ENCODE data around the gene IFT122. TPM values are rescaled to one million over a fixed set of nuclear protein-coding genes. Genes with fewer than 3 reads are reported as not detected.
A peak's percentile ranks its signal among the peaks of the same experiment; 100 is the strongest.
"Not testable (repeated sequence)": the region's sequence is repeated elsewhere in the genome, so short reads cannot be mapped to it uniquely, and the experiment has no call there.

The IFT122 gene
- total RNA-seq, 6 donors from 2014 or later, result 23.7 to 126 (median 29.1) TPM

GRCh38 chr3:129485721-129486663, 46.0 kb downstream of the IFT122 start:
- TF ChIP-seq CTCF (IDR thresholded peaks at IDR 0.05) (no peak), POLR2A (IDR thresholded peaks at IDR 0.05) (peak in 1 of 4 donors; percentile 55), EP300 (IDR thresholded peaks at IDR 0.05) (peak in 1 of 4 donors; percentile 44), POLR2AphosphoS5 (IDR thresholded peaks at IDR 0.05) (peak; percentile 76 to 77)
- Histone ChIP-seq H3K4me3 (no peak overlapping the region), H3K27ac (peak overlapping the region; percentile 73 to 81 (median 76)), H3K36me3 (peaks cover 0 to 40% (median 10%) of the 10 kb centered on the region in 4 donors), H3K9me3 (no peaks in the 10 kb centered on the region), H3K27me3 (no peaks in the 10 kb centered on the region), H3K4me1 (peaks cover 28 to 47% (median 40%) of the 10 kb centered on the region in 4 donors)
- 41 to 52% methylated on average over 11 of the region's 11 CpGs for WGBS, 2 donors
- peak; percentile 73 to 85 for ATAC-seq (ENCODE audit: low FRiP score in 2 of 2)
- peak in 1 of 2 donors; percentile 84 for DNase-seq

DNA sequence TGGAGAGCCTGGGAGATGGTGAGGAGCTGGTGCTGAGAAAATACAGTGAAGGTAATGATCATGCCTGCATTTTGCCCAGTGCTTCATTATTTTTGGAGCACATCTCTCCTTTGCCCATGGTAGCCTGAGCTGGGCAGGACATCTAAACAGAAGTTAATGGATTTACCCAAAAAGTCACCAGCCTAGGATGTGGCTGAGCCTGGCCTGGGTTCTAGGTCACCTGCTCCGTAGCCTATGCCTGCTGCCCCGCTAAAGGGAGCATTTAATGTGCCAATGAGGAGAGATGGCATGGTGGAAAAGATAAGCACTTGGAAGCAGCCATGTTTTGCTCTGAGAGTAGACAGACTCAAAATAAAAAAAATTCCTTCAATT, 46.6 kb downstream of the IFT122 start:
- ATAC-seq (ENCODE audit: low FRiP score in 2 of 2) (no peak), DNase-seq (no peak)
- Histone ChIP-seq H3K27ac (peak overlapping the region; percentile 73 to 81 (median 76)), H3K36me3 (peaks cover 0 to 36% (median 9%) of the 10 kb centered on the region in 4 donors), H3K27me3 (no peaks in the 10 kb centered on the region), H3K9me3 (no peaks in the 10 kb centered on the region), H3K4me3 (no peak overlapping the region), H3K4me1 (peaks cover 26 to 48% (median 39%) of the 10 kb centered on the region in 4 donors)
- 85 to 94% methylated on average over 2 of the region's 2 CpGs for WGBS, 2 donors
- TF ChIP-seq EP300 (IDR thresholded peaks at IDR 0.05) (no peak), CTCF (IDR thresholded peaks at IDR 0.05) (no peak), POLR2A (IDR thresholded peaks at IDR 0.05) (no peak), POLR2AphosphoS5 (IDR thresholded peaks at IDR 0.05) (no peak)

DNA sequence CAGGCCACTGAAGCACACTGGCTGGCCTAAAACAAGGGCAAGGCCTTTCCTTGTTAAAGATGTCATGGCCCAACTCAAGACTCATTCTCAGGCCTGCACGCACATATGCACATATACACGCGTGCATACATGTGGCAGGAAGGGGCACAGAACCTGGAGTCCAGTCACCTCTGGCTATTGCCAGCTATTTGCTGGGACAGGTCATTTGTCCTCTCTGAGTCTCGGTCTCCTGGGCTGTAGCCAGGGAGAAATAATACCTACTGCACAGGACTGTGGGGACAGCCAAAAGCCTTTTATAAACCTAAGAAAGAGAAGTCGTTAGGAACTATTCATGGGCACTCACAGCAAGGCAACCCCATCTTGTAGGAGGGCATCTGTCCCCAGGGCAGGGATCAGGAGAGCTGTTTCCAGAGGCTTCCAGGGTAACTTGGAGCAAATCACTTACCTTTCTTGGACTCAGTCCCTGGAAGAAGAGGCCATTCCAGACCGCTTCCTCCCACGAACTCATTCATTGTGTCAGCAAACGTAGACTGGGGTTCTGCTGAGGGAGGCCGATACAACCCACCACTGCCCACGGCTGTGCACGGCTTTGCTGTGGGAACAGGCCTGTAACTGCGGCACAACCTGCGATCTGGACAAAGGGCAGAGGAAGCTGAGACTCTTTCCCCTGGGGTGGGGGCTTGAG, 47.3 kb downstream of the IFT122 start:
- Histone ChIP-seq H3K4me1 (peaks cover 21 to 46% (median 33%) of the 10 kb centered on the region in 4 donors), H3K27ac (peak overlapping the region; percentile 73 to 81 (median 76))
- WGBS, 2 donors, result 87% methylated on average over 12 to 13 of the region's 13 CpGs

DNA sequence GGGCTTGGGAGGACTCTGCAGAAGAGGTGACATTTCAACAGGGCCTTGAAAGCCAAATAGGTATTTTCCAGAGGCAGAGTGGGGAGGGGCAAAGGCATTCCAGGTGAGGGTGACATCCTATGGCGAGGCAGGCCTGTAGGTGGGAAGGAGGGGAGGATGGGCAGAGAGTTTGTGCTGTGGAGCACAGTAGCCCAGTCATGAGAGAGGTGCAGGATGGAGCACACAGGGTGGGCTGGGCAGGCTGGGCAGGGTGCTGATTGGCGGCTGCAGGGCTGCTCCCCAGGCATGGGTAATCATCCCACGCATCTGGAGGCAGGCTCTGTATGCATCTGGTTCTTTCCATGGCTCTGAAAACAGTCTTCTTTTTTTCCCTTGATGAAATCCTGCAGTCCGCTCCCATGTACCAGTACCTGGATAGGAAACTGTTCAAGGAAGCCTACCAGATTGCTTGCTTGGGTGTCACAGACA, 47.9 kb downstream of the IFT122 start:
- not testable (repeated sequence) for H3K9me3 ChIP-seq; DNase-seq; H3K27me3 ChIP-seq; H3K4me3 ChIP-seq; ATAC-seq (ENCODE audit: low FRiP score in 2 of 2)
- Histone ChIP-seq H3K27ac (peak overlapping the region in 3 of 4 donors; percentile 73 to 81 (median 80)), H3K36me3 (peaks cover 0 to 37% (median 11%) of the 10 kb centered on the region in 4 donors), H3K4me1 (peaks cover 21 to 44% (median 33%) of the 10 kb centered on the region in 4 donors)
- WGBS, 2 donors, result 88 to 92% methylated on average over 4 of the region's 4 CpGs

More for the DNA sequence above, 47.3 kb downstream of the IFT122 start:
- H3K4me3 ChIP-seq, result no peak overlapping the region
- DNase-seq (no peak), ATAC-seq (ENCODE audit: low FRiP score in 2 of 2) (no peak)
- no peaks in the 10 kb centered on the region for H3K9me3 ChIP-seq
- peaks cover 0 to 36% (median 8%) of the 10 kb centered on the region in 4 donors for H3K36me3 ChIP-seq
- TF ChIP-seq EP300 (IDR thresholded peaks at IDR 0.05), result no peak
- TF ChIP-seq CTCF (IDR thresholded peaks at IDR 0.05), result no peak
- no peak for TF ChIP-seq POLR2A (IDR thresholded peaks at IDR 0.05)
- TF ChIP-seq POLR2AphosphoS5 (IDR thresholded peaks at IDR 0.05), result no peak
- no peaks in the 10 kb centered on the region for H3K27me3 ChIP-seq

DNA sequence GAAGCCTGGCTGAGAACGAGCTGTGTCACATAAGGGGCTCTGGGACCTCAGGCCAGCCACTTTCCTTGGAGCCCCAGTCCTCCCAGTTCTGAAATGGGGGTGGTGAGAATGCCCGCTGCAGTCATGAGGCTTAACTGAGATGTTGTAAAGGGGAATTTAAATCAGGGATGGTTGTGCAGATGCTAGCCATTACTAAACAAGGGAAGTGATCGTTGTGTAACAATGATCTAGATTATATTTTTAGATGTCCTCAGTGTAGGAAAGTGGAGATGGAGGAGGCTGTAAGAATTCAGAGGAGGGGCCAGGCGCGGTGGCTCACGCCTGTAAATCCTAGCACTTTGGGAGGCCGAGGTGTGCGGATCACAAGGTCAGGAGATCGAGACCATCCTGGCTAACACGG, 49.2 kb downstream of the IFT122 start:
- Histone ChIP-seq H3K27ac (peak overlapping the region in 2 of 4 donors; percentile 58 to 83), H3K4me1 (peaks cover 28 to 47% (median 38%) of the 10 kb centered on the region in 4 donors), H3K36me3 (peaks cover 0 to 36% (median 9%) of the 10 kb centered on the region in 4 donors)
- not testable (repeated sequence) for H3K4me3 ChIP-seq, H3K9me3 ChIP-seq, H3K27me3 ChIP-seq, DNase-seq
- ATAC-seq (ENCODE audit: low FRiP score in 2 of 2), result peak in 1 of 2 donors; percentile 23
- WGBS, 2 donors, result 74 to 85% methylated on average over 10 of the region's 10 CpGs
- TF ChIP-seq POLR2A (IDR thresholded peaks at IDR 0.05), result peak in 1 of 4 donors; percentile 36

All from upper lobe of left lung (tissue), 6 donors.